Neuronal stem cell (in vitro differentiated cells): ENCODE data around the gene RPL7L1.

Source experiments
- DNase-seq: peaks from one replicate; pipeline ENCODE4 v3.0.0-alpha.2; 2013; ENCODE audit warnings: low spot score
- H2AFZ ChIP-seq: one replicate; pipeline ENCODE4 v1.6.1; 2013; ENCODE audit warnings: mild to moderate bottlenecking, low read length, inconsistent platforms
- H2AK5ac ChIP-seq: 2 replicates; pipeline ENCODE4 v1.6.1; 2013; ENCODE audit warnings: low read depth, mild to moderate bottlenecking, inconsistent platforms, low read length, moderate library complexity, mixed read lengths
- H2BK120ac ChIP-seq: 2 replicates; pipeline ENCODE4 v1.6.1; 2013; ENCODE audit warnings: low read depth, mild to moderate bottlenecking, inconsistent platforms, low read length, moderate library complexity, mixed read lengths
- H2BK12ac ChIP-seq: one replicate; pipeline ENCODE4 v1.6.1; 2013; ENCODE audit warnings: low read length, inconsistent platforms
- H2BK15ac ChIP-seq: 2 replicates; pipeline ENCODE4 v1.6.1; 2013; ENCODE audit warnings: mild to moderate bottlenecking, low read length, inconsistent platforms, mixed read lengths
- H2BK5ac ChIP-seq: one replicate; pipeline ENCODE4 v1.6.1; 2013; ENCODE audit warnings: inconsistent platforms, mild to moderate bottlenecking, low read length, moderate library complexity
- H3K14ac ChIP-seq: one replicate; pipeline ENCODE4 v1.6.1; 2013; ENCODE audit warnings: low read length, inconsistent platforms
- H3K18ac ChIP-seq: 2 replicates; pipeline ENCODE4 v1.6.1; 2013; ENCODE audit warnings: low read length, inconsistent platforms
- H3K23ac ChIP-seq: 2 replicates; pipeline ENCODE4 v1.6.1; 2013; ENCODE audit warnings: low read depth, mild to moderate bottlenecking, mixed read lengths, low read length, inconsistent platforms; ENCODE audit not compliant: poor library complexity
- H3K27ac ChIP-seq: replicated peaks from 3 replicates; pipeline ENCODE4 v1.5.1; 2013; ENCODE audit warnings: low read length, inconsistent platforms
- H3K27me3 ChIP-seq, 3 experiments: 2 replicates each; pipeline ENCODE4 v1.6.1; 2013; ENCODE audit warnings: low read length in 3 of 3, mild to moderate bottlenecking in 2 of 3, inconsistent platforms in 1 of 3, low read depth in 1 of 3, mixed read lengths in 1 of 3, moderate library complexity in 1 of 3; ENCODE audit not compliant: control insufficient read depth in 3 of 3, insufficient read depth in 3 of 3
- H3K36me3 ChIP-seq, 2 donors: replicated peaks in 1 of 2; 2 replicates each; pipeline ENCODE4 v1.6.1; 2013; ENCODE audit warnings: low read length in 2 of 2; ENCODE audit not compliant: control insufficient read depth in 2 of 2, insufficient read depth in 2 of 2
- H3K4ac ChIP-seq: 2 replicates; pipeline ENCODE4 v1.6.1; 2013; ENCODE audit warnings: inconsistent platforms, mild to moderate bottlenecking, low read length, moderate library complexity
- H3K4me1 ChIP-seq, 2 donors: 1 replicate in 1 of 2; 2 replicates in 1 of 2; pipeline ENCODE4 v1.6.1; 2013; ENCODE audit warnings: low read length in 2 of 2, low read depth in 1 of 2; ENCODE audit not compliant: control insufficient read depth in 2 of 2, insufficient read depth in 1 of 2
- H3K4me2 ChIP-seq: one replicate; pipeline ENCODE4 v1.6.1; 2013; ENCODE audit warnings: mild to moderate bottlenecking, low read length, inconsistent platforms; ENCODE audit not compliant: insufficient read depth, poor library complexity, severe bottlenecking
- H3K4me3 ChIP-seq, 2 donors: 2 replicates each; pipeline ENCODE4 v1.5.1; 2013; ENCODE audit warnings: low read length in 2 of 2, mild to moderate bottlenecking in 2 of 2, inconsistent platforms in 1 of 2, moderate library complexity in 1 of 2
- H3K79me1 ChIP-seq: one replicate; pipeline ENCODE4 v1.6.1; 2013; ENCODE audit warnings: low read depth, mild to moderate bottlenecking, inconsistent platforms, low read length, moderate library complexity
- H3K9ac ChIP-seq: one replicate; pipeline ENCODE4 v1.6.1; 2013; ENCODE audit warnings: mild to moderate bottlenecking, low read depth, low read length, inconsistent platforms; ENCODE audit not compliant: poor library complexity
- H3K9me3 ChIP-seq, 2 donors: replicated peaks in 1 of 2; 2 replicates each; pipeline versions ENCODE3 to v1.6.1; 2013; ENCODE audit warnings: low read length in 2 of 2, mild to moderate bottlenecking in 2 of 2, inconsistent platforms in 1 of 2, low read depth in 1 of 2, mixed read lengths in 1 of 2, moderate library complexity in 1 of 2; ENCODE audit not compliant: control insufficient read depth in 2 of 2, insufficient read depth in 1 of 2
- H4K8ac ChIP-seq: one replicate; pipeline ENCODE4 v1.6.1; 2013; ENCODE audit warnings: low read depth, mild to moderate bottlenecking, inconsistent platforms, low read length, moderate library complexity
- H4K91ac ChIP-seq: one replicate; pipeline ENCODE4 v1.6.1; 2013; ENCODE audit warnings: low read length, low read depth, mild to moderate bottlenecking, inconsistent platforms; ENCODE audit not compliant: poor library complexity
- WGBS, 2 donors: extraction: QIAGEN DNeasy Blood & Tissue Kit; methylation state at CpG; one replicate each; pipeline ENCODE4 v1.1.7; 2013; ENCODE audit warnings: missing lambda C conversion rate in 2 of 2, mixed read lengths in 1 of 2; ENCODE audit not compliant: insufficient read length in 2 of 2, insufficient replicate concordance in 1 of 2; ENCODE audit errors: extremely low coverage in 2 of 2; 5-methylcytosine and 5-hydroxymethylcytosine counted together

RPL7L1 gene

DNA sequence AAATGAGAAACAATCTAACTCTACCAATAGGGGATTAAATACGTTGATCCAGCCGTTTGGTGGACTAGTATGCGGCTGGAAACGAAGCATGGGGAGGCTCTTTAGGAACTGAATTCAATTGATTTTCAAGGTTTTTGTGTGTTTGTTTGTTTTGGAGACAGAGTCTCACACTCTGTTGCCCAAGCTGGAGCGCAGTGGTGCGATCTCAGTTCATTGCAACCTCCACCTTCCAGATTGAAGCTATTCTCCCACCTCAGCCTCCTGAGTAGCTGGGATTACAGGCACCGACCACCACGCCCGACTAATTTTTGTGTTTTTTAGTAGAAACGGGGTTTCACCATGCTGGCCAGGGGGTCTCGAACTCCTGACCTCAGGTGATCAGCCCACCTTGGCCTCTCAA lies 57.0 kb downstream of the RPL7L1 start:
- no peak overlapping the region for H3K9ac ChIP-seq
- no peak overlapping the region for H4K8ac ChIP-seq
- no peak for DNase-seq
- H4K91ac ChIP-seq: no peak overlapping the region
- no peak overlapping the region for H2AFZ ChIP-seq
- H2AK5ac ChIP-seq: no peak overlapping the region
- H2BK15ac ChIP-seq: no peak overlapping the region
- WGBS, 2 donors: no CpG with 5 or more reads among the region's 11 CpGs
- no peak overlapping the region for H3K4me3 ChIP-seq
- peaks cover 14% of the 10 kb centered on the region for H3K79me1 ChIP-seq
- peaks cover 55 to 95% of the 10 kb centered on the region in 2 donors for H3K36me3 ChIP-seq
- H3K23ac ChIP-seq: no peak overlapping the region
- H3K4me2 ChIP-seq: no peak overlapping the region
- no peaks in the 10 kb centered on the region for H3K4me1 ChIP-seq
- H2BK5ac ChIP-seq: no peak overlapping the region
- H2BK120ac ChIP-seq: no peak overlapping the region
- no peak overlapping the region for H3K18ac ChIP-seq
- H3K27me3 ChIP-seq: no peaks in the 10 kb centered on the region
- no peak overlapping the region for H3K27ac ChIP-seq
- H3K14ac ChIP-seq: no peak overlapping the region
- no peak overlapping the region for H2BK12ac ChIP-seq
- H3K4ac ChIP-seq: no peak overlapping the region
- H3K9me3 ChIP-seq: peaks cover 0 to 3% of the 10 kb centered on the region in 2 donors

DNA sequence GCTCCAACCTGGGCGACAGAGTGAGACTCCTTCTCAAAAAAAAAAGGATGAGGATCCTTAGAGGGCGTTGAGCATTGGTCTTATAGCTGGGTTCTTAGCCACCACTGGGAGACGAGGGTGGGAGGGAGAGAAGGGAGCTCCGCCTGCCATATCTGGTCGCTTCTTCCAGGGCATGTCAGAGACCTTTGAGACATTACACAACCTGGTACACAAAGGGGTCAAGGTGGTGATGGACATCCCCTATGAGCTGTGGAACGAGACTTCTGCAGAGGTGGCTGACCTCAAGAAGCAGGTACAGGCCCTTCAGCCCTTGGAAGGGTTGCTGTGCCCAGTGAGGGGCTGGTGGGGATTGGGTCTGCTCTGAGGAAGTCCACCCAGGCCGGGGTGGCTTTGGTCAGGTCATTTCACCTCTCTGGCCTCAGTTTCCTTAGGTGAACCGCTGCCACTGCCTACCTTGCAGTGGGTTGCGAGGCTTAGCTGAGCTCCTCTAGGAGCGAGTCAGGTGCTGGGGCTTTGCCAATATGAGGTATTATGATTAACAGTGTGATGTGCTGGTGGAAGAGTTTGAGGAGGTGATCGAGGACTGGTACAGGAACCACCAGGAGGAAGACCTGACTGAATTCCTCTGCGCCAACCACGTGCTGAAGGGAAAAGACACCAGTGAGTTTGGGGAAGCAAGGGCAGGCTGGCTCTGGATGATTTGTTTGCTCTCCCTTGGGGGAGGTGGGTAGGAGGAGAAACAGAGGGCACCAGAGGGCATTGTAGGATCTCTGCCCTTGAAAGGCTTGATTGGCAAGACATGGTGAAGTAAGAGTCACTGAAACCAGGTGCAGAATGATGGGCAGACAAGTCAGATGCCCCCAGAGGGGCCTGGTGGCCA lies 58.4 kb downstream of the RPL7L1 start:
- Histone ChIP-seq H2AFZ (no peak overlapping the region), H3K9me3 (peaks cover 0 to 3% of the 10 kb centered on the region in 2 donors), H3K4me2 (no peak overlapping the region), H3K4ac (no peak overlapping the region), H3K4me3 (no peak overlapping the region), H4K8ac (no peak overlapping the region), H4K91ac (no peak overlapping the region), H2BK120ac (no peak overlapping the region), H3K18ac (no peak overlapping the region), H3K79me1 (peaks cover 14% of the 10 kb centered on the region), H3K9ac (no peak overlapping the region), H2BK15ac (no peak overlapping the region), H3K36me3 (peaks cover 54 to 97% of the 10 kb centered on the region in 2 donors), H2AK5ac (no peak overlapping the region), H3K14ac (no peak overlapping the region), H2BK12ac (no peak overlapping the region), H2BK5ac (no peak overlapping the region), H3K27me3 (no peaks in the 10 kb centered on the region), H3K4me1 (no peaks in the 10 kb centered on the region), H3K27ac (no peak overlapping the region), H3K23ac (no peak overlapping the region)
- WGBS, 2 donors: no CpG with 5 or more reads among the region's 13 CpGs
- no peak for DNase-seq

- Histone ChIP-seq H2BK12ac (no peak overlapping the region), H3K27me3 (no peaks in the 10 kb centered on the region), H3K4me1 (no peaks in the 10 kb centered on the region), H2BK5ac (no peak overlapping the region), H3K4ac (no peak overlapping the region), H3K23ac (no peak overlapping the region), H2AK5ac (no peak overlapping the region), H2AFZ (no peak overlapping the region), H2BK15ac (no peak overlapping the region), H3K14ac (no peak overlapping the region), H2BK120ac (no peak overlapping the region), H3K4me2 (no peak overlapping the region), H3K36me3 (peaks cover 51 to 96% of the 10 kb centered on the region in 2 donors), H3K27ac (no peak overlapping the region), H3K9me3 (peaks cover 0 to 3% of the 10 kb centered on the region in 2 donors), H3K9ac (no peak overlapping the region), H4K8ac (no peak overlapping the region), H3K4me3 (no peak overlapping the region), H3K18ac (no peak overlapping the region), H4K91ac (no peak overlapping the region), H3K79me1 (peaks cover 10% of the 10 kb centered on the region)
- no peak for DNase-seq
- no CpG with 5 or more reads among the region's 5 CpGs for WGBS, 2 donors
These were observed 59.0 kb downstream of the RPL7L1 start for GRCh38 chr6:42938428-42938796.

DNA sequence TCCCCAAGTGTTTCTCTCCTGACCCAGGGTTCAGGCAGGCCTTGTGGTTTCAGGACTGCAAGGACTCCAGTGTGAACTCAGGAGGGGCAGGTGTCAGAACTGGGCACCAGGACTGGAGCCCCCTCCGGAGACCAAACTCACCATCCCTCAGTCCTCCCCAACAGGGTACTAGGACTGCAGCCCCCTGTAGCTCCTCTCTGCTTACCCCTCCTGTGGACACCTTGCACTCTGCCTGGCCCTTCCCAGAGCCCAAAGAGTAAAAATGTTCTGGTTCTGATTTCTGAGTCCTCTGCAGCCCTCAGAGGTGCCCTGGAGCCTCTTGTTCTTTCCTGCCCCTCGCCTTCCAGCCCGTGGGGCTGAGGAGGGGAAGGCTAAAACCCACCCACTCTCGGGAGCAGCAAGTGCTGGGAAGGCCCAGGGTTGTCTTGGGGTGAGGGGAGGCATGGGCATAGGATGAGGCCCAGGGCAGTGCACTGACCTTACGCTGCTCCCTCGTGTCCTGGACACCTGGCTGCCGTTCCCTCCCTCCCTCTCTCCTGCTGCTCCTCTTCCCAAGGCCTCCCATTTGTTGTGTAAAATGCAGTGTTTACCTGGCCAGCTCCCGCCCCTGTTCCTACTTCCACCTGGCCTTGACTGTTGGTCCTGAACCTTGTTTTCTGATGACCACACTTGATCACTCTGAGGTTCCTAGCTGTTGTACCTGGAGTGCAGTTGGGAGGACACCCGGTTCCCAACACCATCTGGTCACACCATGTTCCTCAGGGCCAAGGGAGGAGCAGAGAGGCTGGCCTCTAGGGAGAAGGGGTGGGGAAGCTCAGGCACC lies 59.8 kb downstream of the RPL7L1 start:
- Histone ChIP-seq H3K79me1 (peaks cover 9% of the 10 kb centered on the region), H2BK15ac (no peak overlapping the region), H3K18ac (no peak overlapping the region), H2AFZ (no peak overlapping the region), H2AK5ac (no peak overlapping the region), H3K36me3 (peaks cover 55 to 96% of the 10 kb centered on the region in 2 donors), H4K8ac (no peak overlapping the region), H4K91ac (no peak overlapping the region), H3K9me3 (peaks cover 0 to 2% of the 10 kb centered on the region in 2 donors), H3K4me2 (no peak overlapping the region), H3K27me3 (no peaks in the 10 kb centered on the region), H3K9ac (no peak overlapping the region), H3K14ac (no peak overlapping the region), H2BK5ac (no peak overlapping the region), H3K23ac (no peak overlapping the region), H3K27ac (no peak overlapping the region), H2BK120ac (no peak overlapping the region), H3K4ac (no peak overlapping the region), H3K4me1 (no peaks in the 10 kb centered on the region), H3K4me3 (peak overlapping the region in 1 of 2 donors; percentile 32), H2BK12ac (no peak overlapping the region)
- no CpG with 5 or more reads among the region's 9 CpGs for WGBS, 2 donors
- DNase-seq: no peak
